ENCODE data around the gene NRCAM. TPM values are rescaled to one million over a fixed set of nuclear protein-coding genes. Genes with fewer than 3 reads are reported as not detected.

NRCAM gene
- total and polyA plus RNA-seq, 5 donors from 2014 or later = 0.27 TPM; not detected in 4

GRCh38 chr7:108138911-108139310 lies 317.3 kb downstream of the NRCAM start:
- Histone ChIP-seq H3K4me3 (ENCODE audit: low read depth, low read length) (no peak overlapping the region), H3K27me3 (ENCODE audit: control insufficient read depth, insufficient read depth, low read length) (peaks cover 2% of the 10 kb centered on the region), H3K9me3 (ENCODE audit: control insufficient read depth in 2 of 2, low read length in 2 of 2) (no peaks in the 10 kb centered on the region), H3K4me1 (ENCODE audit: control insufficient read depth, insufficient read depth, low read length, poor library complexity, severe bottlenecking) (no peaks in the 10 kb centered on the region), H3K36me3 (ENCODE audit: control insufficient read depth, insufficient read depth, low read length) (no peaks in the 10 kb centered on the region), H3K27ac (ENCODE audit: insufficient read depth, low read length, poor library complexity, severe bottlenecking) (no peak overlapping the region)
- no peak for DNase-seq
- Mint-ChIP-seq H3K4me1 (peaks cover 0 to 8% (median 0%) of the 10 kb centered on the region in 4 donors), H3K9me3 (peaks cover 0 to 3% (median 0%) of the 10 kb centered on the region in 7 donors), H3K36me3 (no peaks in the 10 kb centered on the region), H3K27ac (no peak overlapping the region), H3K27me3 (no peaks in the 10 kb centered on the region), H3K4me3 (no peak overlapping the region)
- no peak for ATAC-seq (ENCODE audit: low read depth in 2 of 2)

GRCh38 chr7:108137993-108138392 lies 318.2 kb downstream of the NRCAM start:
- Mint-ChIP-seq H3K4me1 (peaks cover 0 to 8% (median 0%) of the 10 kb centered on the region in 4 donors), H3K36me3 (no peaks in the 10 kb centered on the region), H3K27ac (no peak overlapping the region), H3K4me3 (no peak overlapping the region), H3K27me3 (no peaks in the 10 kb centered on the region), H3K9me3 (peaks cover 0 to 3% (median 0%) of the 10 kb centered on the region in 7 donors)
- Histone ChIP-seq H3K9me3 (ENCODE audit: control insufficient read depth in 2 of 2, low read length in 2 of 2) (no peaks in the 10 kb centered on the region), H3K36me3 (ENCODE audit: control insufficient read depth, insufficient read depth, low read length) (no peaks in the 10 kb centered on the region), H3K4me1 (ENCODE audit: control insufficient read depth, insufficient read depth, low read length, poor library complexity, severe bottlenecking) (no peaks in the 10 kb centered on the region), H3K27ac (ENCODE audit: insufficient read depth, low read length, poor library complexity, severe bottlenecking) (no peak overlapping the region), H3K27me3 (ENCODE audit: control insufficient read depth, insufficient read depth, low read length) (peaks cover 2% of the 10 kb centered on the region), H3K4me3 (ENCODE audit: low read depth, low read length) (no peak overlapping the region)
- no peak for ATAC-seq (ENCODE audit: low read depth in 2 of 2)
- DNase-seq = no peak

GRCh38 chr7:108137040-108137439 lies 319.2 kb downstream of the NRCAM start:
- H3K4me1 ChIP-seq (ENCODE audit: control insufficient read depth, insufficient read depth, low read length, poor library complexity, severe bottlenecking) = no peaks in the 10 kb centered on the region
- no peak for ATAC-seq (ENCODE audit: low read depth in 2 of 2)
- no peak overlapping the region for H3K27ac ChIP-seq (ENCODE audit: insufficient read depth, low read length, poor library complexity, severe bottlenecking)
- Mint-ChIP-seq H3K27ac (no peak overlapping the region), H3K4me1 (peaks cover 0 to 8% (median 0%) of the 10 kb centered on the region in 4 donors), H3K27me3 (peaks cover 2% of the 10 kb centered on the region), H3K4me3 (peak overlapping the region in 1 of 4 donors; percentile 17), H3K36me3 (no peaks in the 10 kb centered on the region), H3K9me3 (peaks cover 0 to 3% (median 0%) of the 10 kb centered on the region in 7 donors)
- H3K36me3 ChIP-seq (ENCODE audit: control insufficient read depth, insufficient read depth, low read length) = no peaks in the 10 kb centered on the region
- no peaks in the 10 kb centered on the region for H3K9me3 ChIP-seq (ENCODE audit: control insufficient read depth in 2 of 2, low read length in 2 of 2)
- peaks cover 2% of the 10 kb centered on the region for H3K27me3 ChIP-seq (ENCODE audit: control insufficient read depth, insufficient read depth, low read length)
- H3K4me3 ChIP-seq (ENCODE audit: low read depth, low read length) = no peak overlapping the region
- no peak for DNase-seq

GRCh38 chr7:108136191-108136688 lies 320.0 kb downstream of the NRCAM start:
- Histone ChIP-seq H3K4me3 (ENCODE audit: low read depth, low read length) (no peak overlapping the region), H3K27me3 (ENCODE audit: control insufficient read depth, insufficient read depth, low read length) (peaks cover 2% of the 10 kb centered on the region), H3K36me3 (ENCODE audit: control insufficient read depth, insufficient read depth, low read length) (no peaks in the 10 kb centered on the region), H3K4me1 (ENCODE audit: control insufficient read depth, insufficient read depth, low read length, poor library complexity, severe bottlenecking) (no peaks in the 10 kb centered on the region), H3K9me3 (ENCODE audit: control insufficient read depth in 2 of 2, low read length in 2 of 2) (no peaks in the 10 kb centered on the region), H3K27ac (ENCODE audit: insufficient read depth, low read length, poor library complexity, severe bottlenecking) (no peak overlapping the region)
- Mint-ChIP-seq H3K9me3 (peaks cover 0 to 3% (median 0%) of the 10 kb centered on the region in 7 donors), H3K4me3 (no peak overlapping the region), H3K27me3 (peaks cover 6% of the 10 kb centered on the region), H3K36me3 (no peaks in the 10 kb centered on the region), H3K27ac (peak overlapping the region in 1 of 3 donors; percentile 10), H3K4me1 (peaks cover 0 to 8% (median 0%) of the 10 kb centered on the region in 4 donors)
- no peak for DNase-seq
- ATAC-seq (ENCODE audit: low read depth in 2 of 2) = no peak

GRCh38 chr7:108135446-108136190 lies 320.6 kb downstream of the NRCAM start:
- Histone ChIP-seq H3K27ac (ENCODE audit: insufficient read depth, low read length, poor library complexity, severe bottlenecking) (no peak overlapping the region), H3K4me3 (ENCODE audit: low read depth, low read length) (no peak overlapping the region), H3K4me1 (ENCODE audit: control insufficient read depth, insufficient read depth, low read length, poor library complexity, severe bottlenecking) (no peaks in the 10 kb centered on the region), H3K9me3 (ENCODE audit: control insufficient read depth in 2 of 2, low read length in 2 of 2) (no peaks in the 10 kb centered on the region), H3K36me3 (ENCODE audit: control insufficient read depth, insufficient read depth, low read length) (no peaks in the 10 kb centered on the region), H3K27me3 (ENCODE audit: control insufficient read depth, insufficient read depth, low read length) (peaks cover 2% of the 10 kb centered on the region)
- Mint-ChIP-seq H3K27me3 (peaks cover 6% of the 10 kb centered on the region), H3K36me3 (no peaks in the 10 kb centered on the region), H3K4me1 (peaks cover 0 to 8% (median 0%) of the 10 kb centered on the region in 4 donors), H3K27ac (peak overlapping the region in 1 of 3 donors; percentile 10), H3K9me3 (peaks cover 0 to 3% (median 0%) of the 10 kb centered on the region in 7 donors), H3K4me3 (no peak overlapping the region)
- DNase-seq (peak in 1 of 3 donors; percentile 46), ATAC-seq (ENCODE audit: low read depth in 2 of 2) (peak; percentile 46 to 57)

GRCh38 chr7:108134486-108134885 lies 321.8 kb downstream of the NRCAM start:
- H3K27me3 ChIP-seq (ENCODE audit: control insufficient read depth, insufficient read depth, low read length) = peaks cover 2% of the 10 kb centered on the region
- H3K4me3 ChIP-seq (ENCODE audit: low read depth, low read length) = no peak overlapping the region
- H3K36me3 ChIP-seq (ENCODE audit: control insufficient read depth, insufficient read depth, low read length) = no peaks in the 10 kb centered on the region
- no peak overlapping the region for H3K27ac ChIP-seq (ENCODE audit: insufficient read depth, low read length, poor library complexity, severe bottlenecking)
- no peak for DNase-seq
- H3K27ac Mint-ChIP-seq = no peak overlapping the region
- no peaks in the 10 kb centered on the region for H3K36me3 Mint-ChIP-seq
- ATAC-seq (ENCODE audit: low read depth in 2 of 2) = no peak
- peaks cover 0 to 3% (median 0%) of the 10 kb centered on the region in 7 donors for H3K9me3 Mint-ChIP-seq
- H3K27me3 Mint-ChIP-seq = peaks cover 6% of the 10 kb centered on the region
- peaks cover 0 to 8% (median 0%) of the 10 kb centered on the region in 4 donors for H3K4me1 Mint-ChIP-seq
- no peaks in the 10 kb centered on the region for H3K9me3 ChIP-seq (ENCODE audit: control insufficient read depth in 2 of 2, low read length in 2 of 2)
- H3K4me1 ChIP-seq (ENCODE audit: control insufficient read depth, insufficient read depth, low read length, poor library complexity, severe bottlenecking) = no peaks in the 10 kb centered on the region
- H3K4me3 Mint-ChIP-seq = no peak overlapping the region

GRCh38 chr7:108132551-108133265 lies 323.5 kb downstream of the NRCAM start:
- no peak overlapping the region for H3K27ac Mint-ChIP-seq
- no peaks in the 10 kb centered on the region for H3K9me3 ChIP-seq (ENCODE audit: control insufficient read depth in 2 of 2, low read length in 2 of 2)
- ATAC-seq (ENCODE audit: low read depth in 2 of 2) (no peak), DNase-seq (no peak)
- peaks cover 6% of the 10 kb centered on the region for H3K27me3 Mint-ChIP-seq
- H3K4me3 Mint-ChIP-seq = no peak overlapping the region
- H3K27me3 ChIP-seq (ENCODE audit: control insufficient read depth, insufficient read depth, low read length) = peaks cover 2% of the 10 kb centered on the region
- H3K36me3 ChIP-seq (ENCODE audit: control insufficient read depth, insufficient read depth, low read length) = no peaks in the 10 kb centered on the region
- H3K9me3 Mint-ChIP-seq = peaks cover 0 to 3% (median 0%) of the 10 kb centered on the region in 7 donors
- no peak overlapping the region for H3K27ac ChIP-seq (ENCODE audit: insufficient read depth, low read length, poor library complexity, severe bottlenecking)
- H3K36me3 Mint-ChIP-seq = no peaks in the 10 kb centered on the region
- no peak overlapping the region for H3K4me3 ChIP-seq (ENCODE audit: low read depth, low read length)
- H3K4me1 ChIP-seq (ENCODE audit: control insufficient read depth, insufficient read depth, low read length, poor library complexity, severe bottlenecking) = no peaks in the 10 kb centered on the region
- H3K4me1 Mint-ChIP-seq = peaks cover 0 to 8% (median 0%) of the 10 kb centered on the region in 4 donors
